Kidney (tissue), 14 donors: Measurements from ENCODE around the gene SH3RF3. TPM values are rescaled to one million over a fixed set of nuclear protein-coding genes. Genes with fewer than 3 reads are reported as not detected.

Experiments
- DNase-seq, 5 donors: peaks; one replicate each; pipeline ENCODE4 v3.0.0-alpha.2; 2013 to 2020
- FAIRE-seq: peaks from 2 replicates; lab custom pipeline; 2012; peaks lifted over from hg19 to GRCh38; lab: Jason Lieb, UNC
- H3K27ac ChIP-seq, 2 donors: one replicate each; pipeline ENCODE4 v1.7.0; 2013; ENCODE audit warnings: low read depth in 2 of 2, low read length in 2 of 2, inconsistent platforms in 1 of 2
- H3K27me3 ChIP-seq: one replicate; pipeline ENCODE4 v1.7.1; 2013; ENCODE audit warnings: low read length, inconsistent platforms; ENCODE audit not compliant: control insufficient read depth, insufficient read depth
- H3K36me3 ChIP-seq, 3 donors: one replicate each; pipeline versions ENCODE4 v1.7.0 to v1.7.1; 2013; ENCODE audit warnings: low read length in 3 of 3, control low read depth in 1 of 3, inconsistent platforms in 1 of 3; ENCODE audit not compliant: insufficient read depth in 3 of 3, control insufficient read depth in 2 of 3
- H3K4me1 ChIP-seq, 3 donors: one replicate each; pipeline versions ENCODE4 v1.7.0 to v1.7.1; 2013; ENCODE audit warnings: low read length in 3 of 3, inconsistent platforms in 1 of 3, low read depth in 1 of 3; ENCODE audit not compliant: control insufficient read depth in 2 of 3, insufficient read depth in 2 of 3
- H3K4me3 ChIP-seq, 3 donors: one replicate each; pipeline versions ENCODE4 v1.7.0 to v1.8.1; 2013; ENCODE audit warnings: low read length in 3 of 3, control low read depth in 1 of 3, inconsistent platforms in 1 of 3
- H3K9ac ChIP-seq, 3 donors: one replicate each; pipeline versions ENCODE4 v1.7.0 to v1.7.1; 2013; ENCODE audit warnings: low read length in 3 of 3, control low read depth in 1 of 3, inconsistent platforms in 1 of 3
- H3K9me3 ChIP-seq, 3 donors: one replicate each; pipeline versions ENCODE4 v1.7.0 to v1.7.1; 2013; ENCODE audit warnings: low read length in 3 of 3, control low read depth in 1 of 3, inconsistent platforms in 1 of 3; ENCODE audit not compliant: control insufficient read depth in 2 of 3, insufficient read depth in 1 of 3
- intact Hi-C: fragments of 100-400 bp; cut with DNase I; formaldehyde crosslinking; loops from one replicate; pipeline ENCODE4 v1.11.1; 2022
- polyA plus RNA-seq: library from polyadenylated mRNA; stranded (reverse); fragments of 350-450 nt; fragmentation: Illumina TruSeq; extraction: RNeasy Lipid Tissue Mini Kit (QIAGEN cat#74804); gene quantifications from one replicate; pipeline ENCODE4 v1.2.3, GENCODE V29; 2014; ENCODE audit warnings: low read depth, low replicate concordance; ENCODE audit not compliant: insufficient read depth
- total RNA-seq: library from RNA; stranded (reverse); fragmentation: NEBNext Ultra II Directional; extraction: Animal tissue kit (Norgen Biotek cat#: 25700); gene quantifications from one replicate; pipeline ENCODE4 v1.2.1, GENCODE V29; 2021
- TF ChIP-seq, protein P1 (sequence below): IDR thresholded peaks from 3 replicates; pipeline ENCODE4 v1.5.1; 2012; ENCODE audit warnings: mild to moderate bottlenecking, moderate library complexity, borderline replicate concordance; ENCODE audit not compliant: insufficient read depth; ENCODE audit errors: extremely low read depth
- donor health status: control.
- donor health status: control.
- donor health status: control.
- donor health status: control.
- donor health status: control.
- donor health status: DM: yes; HTN: yes; CAD: no.
- donor health status: Normal renal cell carcinoma (clear cell type).

The SH3RF3 gene
- total and polyA plus RNA-seq, 2 donors from 2014 or later, result 1.7 to 10.7 TPM

DNA sequence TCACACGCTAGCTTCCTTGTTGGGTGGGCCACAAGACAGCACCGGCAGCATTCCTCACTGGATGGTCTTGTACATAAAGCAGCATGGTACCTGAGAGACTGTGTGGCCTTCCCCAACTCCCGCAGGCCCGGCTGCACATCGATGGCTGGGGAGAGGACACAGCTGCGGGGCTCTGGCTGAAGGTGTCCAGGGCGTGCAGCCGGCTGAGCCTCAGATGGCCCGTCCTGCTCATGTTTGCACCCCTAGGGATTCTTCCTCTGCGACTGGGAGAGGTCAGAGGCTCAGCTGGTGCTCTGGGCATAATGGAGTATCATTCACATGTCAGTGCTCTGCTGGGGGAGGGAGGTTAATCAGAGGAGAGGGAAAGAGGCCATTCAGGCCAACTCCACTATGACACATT lies 276.9 kb downstream of the SH3RF3 start:
- no peaks in the 10 kb centered on the region for H3K27me3 ChIP-seq
- no peaks in the 10 kb centered on the region for H3K4me1 ChIP-seq
- TF ChIP-seq, protein P1, sequence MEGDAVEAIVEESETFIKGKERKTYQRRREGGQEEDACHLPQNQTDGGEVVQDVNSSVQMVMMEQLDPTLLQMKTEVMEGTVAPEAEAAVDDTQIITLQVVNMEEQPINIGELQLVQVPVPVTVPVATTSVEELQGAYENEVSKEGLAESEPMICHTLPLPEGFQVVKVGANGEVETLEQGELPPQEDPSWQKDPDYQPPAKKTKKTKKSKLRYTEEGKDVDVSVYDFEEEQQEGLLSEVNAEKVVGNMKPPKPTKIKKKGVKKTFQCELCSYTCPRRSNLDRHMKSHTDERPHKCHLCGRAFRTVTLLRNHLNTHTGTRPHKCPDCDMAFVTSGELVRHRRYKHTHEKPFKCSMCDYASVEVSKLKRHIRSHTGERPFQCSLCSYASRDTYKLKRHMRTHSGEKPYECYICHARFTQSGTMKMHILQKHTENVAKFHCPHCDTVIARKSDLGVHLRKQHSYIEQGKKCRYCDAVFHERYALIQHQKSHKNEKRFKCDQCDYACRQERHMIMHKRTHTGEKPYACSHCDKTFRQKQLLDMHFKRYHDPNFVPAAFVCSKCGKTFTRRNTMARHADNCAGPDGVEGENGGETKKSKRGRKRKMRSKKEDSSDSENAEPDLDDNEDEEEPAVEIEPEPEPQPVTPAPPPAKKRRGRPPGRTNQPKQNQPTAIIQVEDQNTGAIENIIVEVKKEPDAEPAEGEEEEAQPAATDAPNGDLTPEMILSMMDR, result no peak
- intact Hi-C loops, result no loop called here
- no peak overlapping the region for H3K4me3 ChIP-seq
- H3K27ac ChIP-seq, result no peak overlapping the region
- no peak for FAIRE-seq
- no peaks in the 10 kb centered on the region for H3K36me3 ChIP-seq
- H3K9me3 ChIP-seq, result no peaks in the 10 kb centered on the region
- DNase-seq, result no peak
- H3K9ac ChIP-seq, result no peak overlapping the region

GRCh38 chr2:109406301-109406700 lies 277.3 kb downstream of the SH3RF3 start:
- no peaks in the 10 kb centered on the region for H3K36me3 ChIP-seq
- no peak for DNase-seq
- H3K9me3 ChIP-seq, result no peaks in the 10 kb centered on the region
- intact Hi-C loops, result no loop called here
- H3K27ac ChIP-seq, result no peak overlapping the region
- no peaks in the 10 kb centered on the region for H3K27me3 ChIP-seq
- TF ChIP-seq, protein P1, result no peak
- no peak for FAIRE-seq
- H3K4me1 ChIP-seq, result no peaks in the 10 kb centered on the region
- no peak overlapping the region for H3K4me3 ChIP-seq
- no peak overlapping the region for H3K9ac ChIP-seq

DNA sequence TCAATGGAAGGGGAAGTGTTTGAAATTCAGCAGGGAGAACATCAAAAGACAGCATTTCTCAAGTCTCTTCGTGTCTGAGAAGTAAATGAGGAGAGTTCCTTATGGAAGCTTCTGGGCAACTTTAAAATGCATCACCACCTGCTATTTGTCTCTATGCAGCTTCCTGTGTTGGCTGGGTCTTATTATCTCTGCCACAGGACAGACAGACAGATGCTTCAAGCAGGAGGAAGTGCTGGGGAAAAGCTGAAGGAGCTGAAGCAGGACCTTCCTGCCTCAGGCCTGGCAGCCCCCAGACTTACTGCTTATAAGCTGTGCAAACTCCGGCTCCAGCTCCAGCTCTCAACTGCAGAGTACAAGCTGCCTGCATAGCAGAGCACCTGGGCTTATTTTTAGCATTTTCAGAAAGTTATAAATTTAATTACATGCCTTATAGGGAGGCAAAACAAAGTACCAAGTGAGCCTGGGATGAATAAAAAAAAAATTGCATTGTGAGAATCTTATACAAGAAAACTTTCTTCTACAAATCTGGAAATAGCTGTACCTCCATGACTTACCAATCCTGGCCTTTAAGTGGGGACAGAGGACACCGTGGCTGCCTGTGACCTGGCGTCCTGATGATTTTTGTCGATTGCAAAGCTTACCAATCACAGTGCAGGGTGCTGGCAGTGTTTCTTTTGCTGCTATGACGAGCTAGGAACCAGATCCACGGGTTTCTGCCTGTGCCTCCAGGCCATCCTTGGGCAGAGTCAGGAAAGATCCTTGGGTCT lies 278.5 kb downstream of the SH3RF3 start:
- FAIRE-seq, result no peak
- no peak for DNase-seq
- Histone ChIP-seq H3K4me1 (no peaks in the 10 kb centered on the region), H3K27me3 (no peaks in the 10 kb centered on the region), H3K4me3 (no peak overlapping the region), H3K9ac (no peak overlapping the region), H3K36me3 (no peaks in the 10 kb centered on the region), H3K9me3 (no peaks in the 10 kb centered on the region), H3K27ac (no peak overlapping the region)
- intact Hi-C loops, result no loop called here
- TF ChIP-seq, protein P1, result no peak

- intact Hi-C loops, result no loop called here
- no peak for DNase-seq
- Histone ChIP-seq H3K27ac (no peak overlapping the region), H3K4me1 (no peaks in the 10 kb centered on the region), H3K27me3 (no peaks in the 10 kb centered on the region), H3K9ac (no peak overlapping the region), H3K9me3 (no peaks in the 10 kb centered on the region), H3K36me3 (no peaks in the 10 kb centered on the region), H3K4me3 (no peak overlapping the region)
- FAIRE-seq, result no peak
- TF ChIP-seq, protein P1, result no peak
Observed at GRCh38 chr2:109408043-109408335, 279.0 kb downstream of the SH3RF3 start.
